Right atrium auricular region (tissue), 2 donors: Measurements from ENCODE around the gene FGF2. TPM values are rescaled to one million over a fixed set of nuclear protein-coding genes. Genes with fewer than 3 reads are reported as not detected.
A peak's percentile ranks its signal among the peaks of the same experiment; 100 is the strongest.
"Not testable (repeated sequence)": the region's sequence is repeated elsewhere in the genome, so short reads cannot be mapped to it uniquely, and the experiment has no call there.

Source experiments
- DNase-seq: peaks from one replicate; pipeline ENCODE4 v3.0.0-alpha.2; 2019; ENCODE audit warnings: low spot score
- H3K27ac ChIP-seq, 2 donors: fragments of 200-600 bp; sonication (generic); 1 replicate in 1 of 2; 2 replicates in 1 of 2; pipeline ENCODE4 v1.5.1; 2016 to 2019
- H3K27me3 ChIP-seq, 2 donors: fragments of 200-600 bp; sonication (generic); one replicate each; pipeline versions ENCODE4 v1.5.1 to v1.6.0; 2017 to 2019
- H3K36me3 ChIP-seq: fragments of 200-600 bp; sonication (generic); one replicate; pipeline ENCODE4 v1.5.1; 2016
- H3K4me1 ChIP-seq, 2 donors: fragments of 200-600 bp; sonication (generic); one replicate each; pipeline versions ENCODE4 v1.5.1 to v1.6.0; 2017 to 2019
- H3K4me3 ChIP-seq, 2 donors: fragments of 200-600 bp; sonication (generic); 1 replicate in 1 of 2; 2 replicates in 1 of 2; pipeline ENCODE4 v1.5.1; 2017 to 2019; ENCODE audit warnings: mild to moderate bottlenecking in 1 of 2, moderate library complexity in 1 of 2
- H3K9me3 ChIP-seq, 2 donors: fragments of 200-600 bp; sonication (generic); one replicate each; pipeline ENCODE4 v1.5.1; 2019
- CTCF ChIP-seq, 2 donors: fragments of 200-600 bp; sonication (generic); IDR thresholded peaks; one replicate each; pipeline ENCODE4 v1.5.1; 2019; ENCODE audit warnings: antibody characterized with exemption in 2 of 2
- total RNA-seq, 2 donors: library from RNA; depleted of rRNA; stranded (reverse); fragments of >200 nt; gene quantifications; one replicate each; pipeline ENCODE4 v1.1.0, GENCODE V29; 2016

The FGF2 gene
- total RNA-seq, 2 donors from 2014 or later: 4.3 to 11.6 TPM

GRCh38 chr4:122784261-122784660 is 42.4 kb upstream of the FGF2 start:
- Histone ChIP-seq H3K9me3 (no peaks in the 10 kb centered on the region), H3K4me3 (no peak overlapping the region), H3K4me1 (peaks cover 0 to 15% of the 10 kb centered on the region in 2 donors), H3K27ac (peak overlapping the region in 1 of 2 donors; percentile 72), H3K36me3 (no peaks in the 10 kb centered on the region), H3K27me3 (no peaks in the 10 kb centered on the region)
- no peak for TF ChIP-seq CTCF (IDR thresholded peaks at IDR 0.05)
- DNase-seq: no peak

- no peak overlapping the region for H3K4me3 ChIP-seq
- H3K9me3 ChIP-seq: no peaks in the 10 kb centered on the region
- no peak for DNase-seq
- H3K4me1 ChIP-seq: peaks cover 0 to 15% of the 10 kb centered on the region in 2 donors
- H3K27me3 ChIP-seq: no peaks in the 10 kb centered on the region
- no peaks in the 10 kb centered on the region for H3K36me3 ChIP-seq
- no peak overlapping the region for H3K27ac ChIP-seq
- TF ChIP-seq CTCF (IDR thresholded peaks at IDR 0.05): no peak
These were observed 41.5 kb upstream of the FGF2 start for GRCh38 chr4:122785099-122785498.

GRCh38 chr4:122786296-122786695 is 40.3 kb upstream of the FGF2 start:
- not testable (repeated sequence) for H3K27me3 ChIP-seq, H3K36me3 ChIP-seq, H3K27ac ChIP-seq, DNase-seq, H3K9me3 ChIP-seq, H3K4me3 ChIP-seq
- H3K4me1 ChIP-seq: peaks cover 0 to 15% of the 10 kb centered on the region in 2 donors

- not testable (repeated sequence) for DNase-seq, H3K4me3 ChIP-seq, H3K27ac ChIP-seq, H3K27me3 ChIP-seq, H3K9me3 ChIP-seq, H3K36me3 ChIP-seq
- peaks cover 0 to 15% of the 10 kb centered on the region in 2 donors for H3K4me1 ChIP-seq
These were observed 39.7 kb upstream of the FGF2 start for GRCh38 chr4:122786920-122787319.

GRCh38 chr4:122787940-122788339 is 38.7 kb upstream of the FGF2 start:
- peaks cover 0 to 14% of the 10 kb centered on the region in 2 donors for H3K4me1 ChIP-seq
- TF ChIP-seq CTCF (IDR thresholded peaks at IDR 0.05): no peak
- H3K4me3 ChIP-seq: no peak overlapping the region
- DNase-seq: no peak
- H3K9me3 ChIP-seq: no peaks in the 10 kb centered on the region
- no peaks in the 10 kb centered on the region for H3K27me3 ChIP-seq
- no peaks in the 10 kb centered on the region for H3K36me3 ChIP-seq
- no peak overlapping the region for H3K27ac ChIP-seq

- no peak for DNase-seq
- no peaks in the 10 kb centered on the region for H3K9me3 ChIP-seq
- no peak for TF ChIP-seq CTCF (IDR thresholded peaks at IDR 0.05)
These were observed 37.7 kb upstream of the FGF2 start for GRCh38 chr4:122788935-122789334.

GRCh38 chr4:122793811-122794210 is 32.8 kb upstream of the FGF2 start:
- H3K36me3 ChIP-seq: no peaks in the 10 kb centered on the region
- H3K27ac ChIP-seq: no peak overlapping the region
- no peak for TF ChIP-seq CTCF (IDR thresholded peaks at IDR 0.05)
- H3K9me3 ChIP-seq: no peaks in the 10 kb centered on the region
- H3K4me3 ChIP-seq: no peak overlapping the region
- no peaks in the 10 kb centered on the region for H3K27me3 ChIP-seq
- DNase-seq: no peak
- H3K4me1 ChIP-seq: peaks cover 0 to 14% of the 10 kb centered on the region in 2 donors

More at GRCh38 chr4:122788935-122789334, 37.7 kb upstream of the FGF2 start:
- Histone ChIP-seq H3K27me3 (no peaks in the 10 kb centered on the region), H3K27ac (no peak overlapping the region), H3K4me3 (no peak overlapping the region), H3K36me3 (no peaks in the 10 kb centered on the region), H3K4me1 (peaks cover 0 to 5% of the 10 kb centered on the region in 2 donors)
